Uterus (tissue), 4 donors: Measurements from ENCODE around the gene BTBD3. TPM values are rescaled to one million over a fixed set of nuclear protein-coding genes. Genes with fewer than 3 reads are reported as not detected.

Source experiments
- DNase-seq, 2 donors: peaks; one replicate each; pipeline ENCODE4 v3.0.0-alpha.2; 2019 to 2020
- H3K27ac ChIP-seq, 2 donors: fragments of 200-600 bp; sonication (generic); 1 replicate in 1 of 2; 2 replicates in 1 of 2; pipeline ENCODE4 v1.5.1; 2016 to 2018
- H3K27me3 ChIP-seq, 2 donors: fragments of 200-600 bp; sonication (generic); one replicate each; pipeline ENCODE4 v1.5.1; 2018 to 2019; ENCODE audit warnings: control low read depth in 1 of 2
- H3K36me3 ChIP-seq, 2 donors: fragments of 200-600 bp; sonication (generic); one replicate each; pipeline ENCODE4 v1.5.1; 2019; ENCODE audit warnings: control low read depth in 1 of 2
- H3K4me1 ChIP-seq, 2 donors: fragments of 200-600 bp; sonication (generic); one replicate each; pipeline ENCODE4 v1.5.1; 2018 to 2019; ENCODE audit warnings: control low read depth in 1 of 2
- H3K4me3 ChIP-seq, 2 donors: fragments of 200-600 bp; sonication (generic); 1 replicate in 1 of 2; 2 replicates in 1 of 2; pipeline ENCODE4 v1.5.1; 2018 to 2019; ENCODE audit warnings: mild to moderate bottlenecking in 1 of 2
- H3K9me3 ChIP-seq, 2 donors: fragments of 200-600 bp; sonication (generic); one replicate each; pipeline ENCODE4 v1.5.1; 2019; ENCODE audit warnings: control low read depth in 1 of 2
- POLR2A ChIP-seq, 2 donors: fragments of 450-650 bp; IDR thresholded peaks; one replicate each; pipeline ENCODE4 v1.6.1; 2016; ENCODE audit warnings: antibody characterized with exemption in 2 of 2, mild to moderate bottlenecking in 1 of 2, moderate library complexity in 1 of 2
- intact Hi-C: fragments of 100-400 bp; cut with DNase I; formaldehyde crosslinking; loops from one replicate; pipeline ENCODE4 v1.15.1; 2023; ENCODE audit warnings: low total_unique reads
- total RNA-seq, 4 donors: library from RNA; depleted of rRNA in 3 of 4; stranded (reverse); fragments of >200 nt in 3 of 4; gene quantifications; one replicate each; pipeline versions ENCODE4 v1.1.0 to v1.2.4, GENCODE V29; 2014 to 2023
- TF ChIP-seq, protein P1 (sequence below), 4 experiments: fragments of 200-600 bp in 2 of 4; fragments of 450-650 bp in 2 of 4; sonication (generic) in 2 of 4; IDR thresholded peaks; one replicate each; pipeline ENCODE4 v1.5.1; 2016 to 2019; ENCODE audit warnings: antibody characterized with exemption in 4 of 4, mild to moderate bottlenecking in 2 of 4, moderate library complexity in 1 of 4
- donor health status: DM: yes; HTN: yes; CAD: no.

The BTBD3 gene
- total RNA-seq, 4 donors from 2014 or later, result 22.8 to 124 (median 39.1) TPM

- Histone ChIP-seq H3K4me1 (no peaks in the 10 kb centered on the region), H3K27ac (no peak overlapping the region)
- intact Hi-C loops, result no loop called here
Observed at GRCh38 chr20:11905460-11906179, 12.1 kb upstream of the BTBD3 start.

DNA sequence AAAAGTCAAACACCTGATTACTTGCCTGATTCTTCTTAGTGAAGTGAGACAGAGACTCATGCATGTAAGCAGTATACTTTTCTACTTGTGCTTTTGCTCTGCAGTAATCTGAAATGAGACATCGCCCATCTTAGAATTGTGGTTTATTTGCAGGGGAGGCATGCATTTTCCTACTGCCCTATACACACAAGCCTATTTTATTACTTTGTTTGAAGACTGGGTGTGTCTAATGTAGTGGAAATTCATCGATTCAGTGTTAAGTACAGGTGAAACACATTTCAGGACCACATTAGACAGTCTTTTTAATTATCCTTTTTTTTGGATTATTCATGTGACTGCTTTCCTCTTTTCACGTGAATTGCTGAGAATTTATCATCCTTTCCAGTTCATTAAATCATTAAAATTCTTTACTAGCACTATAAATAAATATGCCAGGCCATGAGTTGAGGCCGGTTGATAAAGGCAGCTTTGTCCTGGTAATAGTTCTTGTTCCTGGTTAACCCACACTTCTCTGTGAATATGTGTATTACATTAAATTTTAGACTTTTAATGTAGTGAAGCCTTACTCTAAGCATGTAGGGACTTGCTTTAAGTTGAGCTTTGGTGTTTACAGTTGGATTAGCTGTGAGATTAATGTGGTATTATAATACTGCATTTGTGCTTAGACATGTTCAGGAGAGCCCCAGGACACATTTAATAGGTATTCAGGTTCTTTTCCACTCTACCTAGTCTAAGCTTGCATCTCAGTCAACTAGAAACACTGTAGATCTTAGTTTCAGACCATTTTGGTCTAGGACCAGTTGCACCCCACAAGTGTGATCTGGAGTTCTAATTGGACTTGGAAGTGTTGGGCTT, 10.8 kb upstream of the BTBD3 start:
- no peak for TF ChIP-seq POLR2A (IDR thresholded peaks at IDR 0.05)
- TF ChIP-seq, protein P1, sequence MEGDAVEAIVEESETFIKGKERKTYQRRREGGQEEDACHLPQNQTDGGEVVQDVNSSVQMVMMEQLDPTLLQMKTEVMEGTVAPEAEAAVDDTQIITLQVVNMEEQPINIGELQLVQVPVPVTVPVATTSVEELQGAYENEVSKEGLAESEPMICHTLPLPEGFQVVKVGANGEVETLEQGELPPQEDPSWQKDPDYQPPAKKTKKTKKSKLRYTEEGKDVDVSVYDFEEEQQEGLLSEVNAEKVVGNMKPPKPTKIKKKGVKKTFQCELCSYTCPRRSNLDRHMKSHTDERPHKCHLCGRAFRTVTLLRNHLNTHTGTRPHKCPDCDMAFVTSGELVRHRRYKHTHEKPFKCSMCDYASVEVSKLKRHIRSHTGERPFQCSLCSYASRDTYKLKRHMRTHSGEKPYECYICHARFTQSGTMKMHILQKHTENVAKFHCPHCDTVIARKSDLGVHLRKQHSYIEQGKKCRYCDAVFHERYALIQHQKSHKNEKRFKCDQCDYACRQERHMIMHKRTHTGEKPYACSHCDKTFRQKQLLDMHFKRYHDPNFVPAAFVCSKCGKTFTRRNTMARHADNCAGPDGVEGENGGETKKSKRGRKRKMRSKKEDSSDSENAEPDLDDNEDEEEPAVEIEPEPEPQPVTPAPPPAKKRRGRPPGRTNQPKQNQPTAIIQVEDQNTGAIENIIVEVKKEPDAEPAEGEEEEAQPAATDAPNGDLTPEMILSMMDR (IDR thresholded peaks at IDR 0.05), result no peak
- no peaks in the 10 kb centered on the region for H3K36me3 ChIP-seq
- no peaks in the 10 kb centered on the region for H3K9me3 ChIP-seq
- H3K27ac ChIP-seq, result no peak overlapping the region
- no peaks in the 10 kb centered on the region for H3K27me3 ChIP-seq
- no peak overlapping the region for H3K4me3 ChIP-seq
- no peaks in the 10 kb centered on the region for H3K4me1 ChIP-seq
- intact Hi-C loops, result no loop called here
- DNase-seq, result no peak

More at GRCh38 chr20:11905460-11906179, 12.1 kb upstream of the BTBD3 start:
- no peaks in the 10 kb centered on the region for H3K36me3 ChIP-seq
- no peaks in the 10 kb centered on the region for H3K9me3 ChIP-seq
- no peak for TF ChIP-seq POLR2A (IDR thresholded peaks at IDR 0.05)
- TF ChIP-seq, protein P1 (IDR thresholded peaks at IDR 0.05), result no peak
- H3K4me3 ChIP-seq, result no peak overlapping the region
- no peaks in the 10 kb centered on the region for H3K27me3 ChIP-seq
- DNase-seq, result no peak

- intact Hi-C loops, result no loop called here
- Histone ChIP-seq H3K4me3 (no peak overlapping the region), H3K9me3 (no peaks in the 10 kb centered on the region), H3K36me3 (no peaks in the 10 kb centered on the region), H3K27ac (no peak overlapping the region), H3K27me3 (no peaks in the 10 kb centered on the region), H3K4me1 (no peaks in the 10 kb centered on the region)
- no peak for DNase-seq
- TF ChIP-seq, protein P1 (IDR thresholded peaks at IDR 0.05), result no peak
- no peak for TF ChIP-seq POLR2A (IDR thresholded peaks at IDR 0.05)
Observed at GRCh38 chr20:11907621-11908020, 10.1 kb upstream of the BTBD3 start.

DNA sequence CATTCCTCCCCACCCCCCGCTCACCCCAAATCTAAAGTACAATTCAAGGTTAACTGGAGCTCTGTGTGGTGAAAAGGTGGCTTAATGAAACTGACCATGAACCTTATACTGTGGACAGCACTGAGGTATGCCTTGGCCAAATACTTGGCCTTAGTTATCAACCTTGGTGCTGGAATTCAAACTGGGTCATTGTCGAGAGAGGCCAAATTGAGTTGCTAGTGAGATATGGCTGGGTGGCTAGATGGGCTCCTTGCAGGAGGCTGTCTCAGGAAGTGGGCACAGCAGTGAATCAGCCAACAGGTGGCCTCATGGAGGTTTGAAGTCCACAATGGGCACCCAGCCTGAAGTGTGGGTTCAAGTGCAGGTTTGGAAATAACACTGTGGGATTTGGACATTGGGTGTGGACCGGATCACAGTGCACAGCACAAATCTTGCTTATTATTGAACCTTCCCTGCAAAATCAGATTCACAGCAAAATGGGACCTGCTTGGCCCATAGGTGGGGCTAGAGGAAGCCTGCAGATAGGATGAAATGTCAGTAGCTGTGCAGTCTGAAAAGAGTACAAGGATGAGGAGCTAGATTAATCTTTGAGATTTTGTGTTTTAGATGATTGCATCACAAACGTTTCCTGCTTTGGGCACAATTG, 5.6 kb upstream of the BTBD3 start:
- intact Hi-C loops, result no loop called here
- no peaks in the 10 kb centered on the region for H3K36me3 ChIP-seq
- H3K9me3 ChIP-seq, result no peaks in the 10 kb centered on the region
- H3K4me3 ChIP-seq, result no peak overlapping the region
- no peak for DNase-seq
- H3K27ac ChIP-seq, result no peak overlapping the region
- TF ChIP-seq, protein P1 (IDR thresholded peaks at IDR 0.05), result peak in 2 of 4 experiments; percentile 8 to 33
- no peak for TF ChIP-seq POLR2A (IDR thresholded peaks at IDR 0.05)
- no peaks in the 10 kb centered on the region for H3K4me1 ChIP-seq
- H3K27me3 ChIP-seq, result no peaks in the 10 kb centered on the region
